Activated CD4-positive, CD25-positive, alpha-beta regulatory T cell treated with anti-CD3 and anti-CD28 coated beads, Interleukin-2, amount 50 U/mL, for 24 hours (primary cell): ENCODE data around the gene PDZD11.
"Not testable (repeated sequence)": the region's sequence is repeated elsewhere in the genome, so short reads cannot be mapped to it uniquely, and the experiment has no call there.

Experiments
- ATAC-seq, 2 donors: fragments of 150-1000 bp; cut with Tn5 transposase; one replicate each; pipeline ENCODE4 v1.10.0; 2021; ENCODE audit warnings: mild to moderate bottlenecking in 1 of 2, moderate library complexity in 1 of 2

The PDZD11 gene

DNA sequence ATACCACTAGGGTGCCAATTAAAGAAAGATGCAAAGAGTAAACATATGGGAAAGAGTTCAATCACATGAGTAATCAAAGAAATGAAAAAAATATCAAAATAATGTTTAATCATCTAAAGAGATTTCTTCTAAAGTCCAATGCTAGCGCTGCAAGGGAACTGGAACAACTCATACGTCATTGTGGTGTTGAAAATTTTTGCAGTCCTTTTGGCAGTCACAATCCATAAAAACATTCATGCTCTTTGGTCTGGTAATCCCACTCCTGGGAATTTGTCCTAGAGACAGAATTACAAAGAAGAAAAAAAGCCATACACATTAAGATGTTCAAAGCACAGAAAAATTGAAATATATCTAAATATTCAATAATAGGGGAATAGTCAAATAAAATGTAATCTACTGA is 34.3 kb downstream of the PDZD11 start:
- ATAC-seq = no peak

DNA sequence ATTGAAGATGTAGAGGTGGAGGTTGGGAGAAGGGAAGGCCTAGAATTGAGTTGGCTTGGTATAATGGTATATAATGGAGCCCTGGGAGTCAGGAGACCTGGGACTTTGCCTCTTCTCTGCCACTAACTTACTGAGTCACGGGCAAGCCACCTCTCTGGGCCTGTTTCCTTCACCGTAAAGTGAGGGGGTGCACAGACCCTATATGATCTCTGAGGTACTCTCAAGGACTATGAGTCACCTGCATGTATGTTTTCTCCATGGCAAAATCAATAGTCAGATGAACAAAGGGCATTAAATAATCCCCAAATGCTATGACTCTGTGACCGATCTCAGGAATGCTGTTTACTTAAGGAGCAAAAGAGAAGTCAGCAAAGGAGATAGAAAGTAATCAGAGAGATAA is 34.8 kb downstream of the PDZD11 start:
- ATAC-seq = no peak

DNA sequence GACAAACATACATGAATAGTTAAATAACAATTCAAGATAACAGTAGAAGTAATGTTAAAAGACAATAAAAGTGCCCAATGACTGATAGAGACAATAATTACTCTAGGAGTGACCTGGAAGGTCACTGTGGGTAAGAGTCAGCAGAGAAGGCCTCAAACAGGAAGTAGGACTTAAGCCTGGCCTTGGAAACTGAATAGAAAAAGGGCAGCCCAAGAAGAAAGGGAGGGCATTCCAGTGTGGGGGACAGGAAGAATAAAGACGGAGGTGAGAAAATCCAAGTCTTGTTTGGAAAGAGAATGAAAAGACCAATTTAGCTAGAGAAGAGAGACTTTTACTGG is 35.7 kb downstream of the PDZD11 start:
- peak in 1 of 2 donors; percentile 17 for ATAC-seq

GRCh38 chrX:70253377-70254062 is 36.2 kb downstream of the PDZD11 start:
- peak; percentile 70 to 79 for ATAC-seq

- ATAC-seq = no peak
Measured at GRCh38 chrX:70252491-70252890, 37.2 kb downstream of the PDZD11 start.

DNA sequence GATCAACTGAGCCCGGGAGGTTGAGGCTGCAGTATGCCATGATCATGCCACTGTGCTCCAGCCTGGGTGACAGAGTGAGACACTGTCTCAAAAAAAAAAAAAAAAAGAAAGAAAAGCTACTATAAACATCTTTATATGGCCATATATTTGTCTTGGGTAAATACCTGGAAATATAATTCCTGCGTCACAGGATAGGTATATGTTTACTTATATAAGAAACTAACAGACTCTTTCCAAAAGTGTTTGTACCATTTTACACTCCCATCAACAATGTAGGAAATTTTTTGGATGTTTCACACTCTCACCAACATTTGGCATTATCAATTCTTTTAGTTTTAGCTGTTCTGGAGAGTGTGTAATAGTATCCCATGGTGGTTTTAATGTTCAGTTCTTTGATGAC is 42.5 kb downstream of the PDZD11 start:
- ATAC-seq = no peak

- no peak for ATAC-seq
Measured at GRCh38 chrX:70244881-70245280, 44.8 kb downstream of the PDZD11 start.

GRCh38 chrX:70243601-70244000 is 46.1 kb downstream of the PDZD11 start:
- ATAC-seq = not testable (repeated sequence)

GRCh38 chrX:70241501-70241900 is 48.2 kb downstream of the PDZD11 start:
- no peak for ATAC-seq

GRCh38 chrX:70240751-70241150 is 49.0 kb downstream of the PDZD11 start:
- no peak for ATAC-seq
